IMR-90 (cell line): ENCODE measurements around the gene ABCA12. TPM values are rescaled to one million over a fixed set of nuclear protein-coding genes. Genes with fewer than 3 reads are reported as not detected.

Experiments used
- ATAC-seq: fragments of 200-7000 bp; cut with Tn5 transposase; 2 replicates; pipeline ENCODE4 v1.9.1; 2020; ENCODE audit warnings: low read depth, mild to moderate bottlenecking, moderate library complexity
- BruUV-seq: library from RNA; stranded (reverse); fragments of 400-500 nt; replicated peaks from 2 replicates; lab custom pipeline; 2021; lab: Mats Ljungman, UMichigan
- CTCF ChIA-PET: fragments of 300-600 bp; formaldehyde crosslinking; extraction: SDS; loops from one replicate; lab custom pipeline; 2021; ENCODE audit warnings: antibody characterized with exemption; lab: Yijun Ruan, JAX
- POLR2A ChIA-PET: fragments of 300-600 bp; sonication (Branson Sonifier 250); formaldehyde crosslinking; loops from one replicate; lab custom pipeline; 2022; ENCODE audit warnings: antibody characterized with exemption; ENCODE audit not compliant: unreplicated experiment; lab: Charles Lee
- DNase-seq: peaks from one replicate; pipeline ENCODE4 v3.0.0; 2013
- H2AFZ ChIP-seq: replicated peaks from 2 replicates; pipeline ENCODE3; 2013; ENCODE audit warnings: low read length, mild to moderate bottlenecking; ENCODE audit not compliant: poor library complexity
- H2AK5ac ChIP-seq: 2 replicates; pipeline ENCODE4 v1.6.1; 2013; ENCODE audit warnings: low read depth, low read length, inconsistent platforms
- H2AK9ac ChIP-seq: replicated peaks from 2 replicates; pipeline ENCODE3; 2013; ENCODE audit warnings: mild to moderate bottlenecking, low read depth, low read length, moderate library complexity; ENCODE audit not compliant: poor library complexity
- H2BK120ac ChIP-seq: 2 replicates; pipeline ENCODE4 v1.6.1; 2013; ENCODE audit warnings: low read depth, low read length, inconsistent platforms
- H2BK15ac ChIP-seq: 3 replicates; pipeline ENCODE4 v1.6.1; 2013; ENCODE audit warnings: low read depth, low read length, inconsistent platforms
- H2BK20ac ChIP-seq: 2 replicates; pipeline ENCODE4 v1.6.1; 2013; ENCODE audit warnings: low read depth, mild to moderate bottlenecking, inconsistent platforms, low read length, moderate library complexity
- H2BK5ac ChIP-seq: 2 replicates; pipeline ENCODE4 v1.6.1; 2013; ENCODE audit warnings: mild to moderate bottlenecking, low read depth, low read length, inconsistent platforms; ENCODE audit not compliant: poor library complexity, severe bottlenecking
- H3K14ac ChIP-seq: replicated peaks from 2 replicates; pipeline ENCODE4 v1.6.1; 2013; ENCODE audit warnings: low read depth, low read length, inconsistent platforms
- H3K18ac ChIP-seq: 2 replicates; pipeline ENCODE4 v1.6.1; 2013; ENCODE audit warnings: low read depth, low read length, control low read depth
- H3K23ac ChIP-seq: 2 replicates; pipeline ENCODE4 v1.6.1; 2013; ENCODE audit warnings: low read depth, low read length, inconsistent platforms
- H3K27ac ChIP-seq: 2 replicates; pipeline ENCODE4 v1.5.1; 2013; ENCODE audit warnings: mild to moderate bottlenecking, control low read depth, low read length; ENCODE audit not compliant: insufficient read depth
- H3K27me3 ChIP-seq: 2 replicates; pipeline ENCODE4 v1.6.1; 2013; ENCODE audit warnings: low read length; ENCODE audit not compliant: control insufficient read depth, insufficient read depth
- H3K36me3 ChIP-seq: 2 replicates; pipeline ENCODE4 v1.6.1; 2013; ENCODE audit warnings: low read length, mixed read lengths; ENCODE audit not compliant: control insufficient read depth, insufficient read depth
- H3K4ac ChIP-seq: 2 replicates; pipeline ENCODE4 v1.6.1; 2013; ENCODE audit warnings: low read depth, low read length, inconsistent platforms
- H3K4me1 ChIP-seq: 2 replicates; pipeline ENCODE4 v1.6.1; 2013; ENCODE audit warnings: low read length, mixed read lengths; ENCODE audit not compliant: control insufficient read depth, insufficient read depth
- H3K4me2 ChIP-seq: 2 replicates; pipeline ENCODE4 v1.6.1; 2013; ENCODE audit warnings: low read depth, mild to moderate bottlenecking, control low read depth, low read length, moderate library complexity
- H3K4me3 ChIP-seq: 2 replicates; pipeline ENCODE4 v1.5.1; 2013; ENCODE audit warnings: low read depth, mild to moderate bottlenecking, control low read depth, low read length, moderate library complexity; ENCODE audit not compliant: insufficient read depth
- H3K56ac ChIP-seq: 2 replicates; pipeline ENCODE4 v1.6.1; 2013; ENCODE audit warnings: low read length, inconsistent platforms; ENCODE audit not compliant: insufficient read depth; ENCODE audit errors: extremely low read depth
- H3K79me1 ChIP-seq, 2 experiments: 2 replicates each; pipeline ENCODE4 v1.6.1; 2013; ENCODE audit warnings: low read length in 2 of 2, inconsistent platforms in 1 of 2, low read depth in 1 of 2
- H3K9ac ChIP-seq: 2 replicates; pipeline ENCODE4 v1.6.1; 2013; ENCODE audit warnings: low read depth, low read length, control low read depth
- H3K9me1 ChIP-seq: 2 replicates; pipeline ENCODE4 v1.6.1; 2013; ENCODE audit warnings: low read length, inconsistent platforms; ENCODE audit not compliant: insufficient read depth
- H3K9me3 ChIP-seq: 2 replicates; pipeline ENCODE4 v1.6.1; 2013; ENCODE audit warnings: low read length; ENCODE audit not compliant: control insufficient read depth, insufficient read depth
- H4K20me1 ChIP-seq: 2 replicates; pipeline ENCODE4 v1.6.1; 2013; ENCODE audit warnings: low read length, inconsistent platforms; ENCODE audit not compliant: insufficient read depth
- H4K5ac ChIP-seq: 2 replicates; pipeline ENCODE4 v1.6.1; 2013; ENCODE audit warnings: mild to moderate bottlenecking, low read depth, low read length, control low read depth
- H4K8ac ChIP-seq, 2 experiments: 2 replicates each; pipeline ENCODE4 v1.6.1; 2013; ENCODE audit warnings: low read depth in 2 of 2, low read length in 2 of 2, control low read depth in 1 of 2, inconsistent platforms in 1 of 2
- H4K91ac ChIP-seq: 2 replicates; pipeline ENCODE4 v1.6.1; 2013; ENCODE audit warnings: low read depth, low read length, inconsistent platforms; ENCODE audit not compliant: insufficient read depth
- CHD1 ChIP-seq: IDR thresholded peaks from 2 replicates; pipeline ENCODE4 v1.6.1; 2012; ENCODE audit warnings: low read depth, low read length, improper control_type of control experiment
- NFE2L2 ChIP-seq: fragments of 150-350 bp; IDR thresholded peaks from 2 replicates; pipeline ENCODE4 v1.6.1; 2016; ENCODE audit warnings: low read depth, mild to moderate bottlenecking, low read length
- RCOR1 ChIP-seq: IDR thresholded peaks from 2 replicates; pipeline ENCODE4 v1.6.1; 2012; ENCODE audit warnings: mild to moderate bottlenecking, low read length, improper control_type of control experiment; ENCODE audit not compliant: insufficient replicate concordance
- WGBS, 2 experiments: methylation state at CpG; one replicate each; pipeline versions ENCODE4 v1.1.5 to v1.1.7; 2013; ENCODE audit warnings: missing lambda C conversion rate in 2 of 2; ENCODE audit not compliant: insufficient read length in 1 of 2; ENCODE audit errors: extremely low coverage in 2 of 2; 5-methylcytosine and 5-hydroxymethylcytosine counted together
- dilution Hi-C: fragments of 300-500 bp; cut with HindIII; formaldehyde crosslinking; loops from one replicate; pipeline ENCODE4 v1.14.3; 2018; ENCODE audit warnings: low sequenced_read_pairs; ENCODE audit not compliant: unreplicated experiment
- in situ Hi-C: fragments of 300-500 bp; cut with MboI; formaldehyde crosslinking; loops from 3 replicates; pipeline ENCODE4 v1.14.3; 2019; ENCODE audit warnings: low sequenced_read_pairs, inconsistent platforms, mixed read lengths
- intact Hi-C: fragments of 100-400 bp; cut with micrococcal nuclease; formaldehyde crosslinking; loops from 2 replicates; pipeline ENCODE4 v1.10.0; 2022
- polyA plus RNA-seq, 3 experiments: library from polyadenylated mRNA; depleted of rRNA; stranded (reverse); fragments of >200 nt; gene quantifications; 2 replicates each; pipeline ENCODE4 v1.2.3, GENCODE V29; 2012; ENCODE audit warnings: low replicate concordance in 1 of 3
- total RNA-seq: library from RNA; depleted of rRNA; stranded (reverse); fragments of >200 nt; gene quantifications from 2 replicates; pipeline ENCODE4 v1.2.3, GENCODE V29; 2012

The ABCA12 gene
- total and polyA plus RNA-seq, 2 of the 4 experiments (the other 2 are of a cell fraction) = under 0.01 TPM; not detected in 1

DNA sequence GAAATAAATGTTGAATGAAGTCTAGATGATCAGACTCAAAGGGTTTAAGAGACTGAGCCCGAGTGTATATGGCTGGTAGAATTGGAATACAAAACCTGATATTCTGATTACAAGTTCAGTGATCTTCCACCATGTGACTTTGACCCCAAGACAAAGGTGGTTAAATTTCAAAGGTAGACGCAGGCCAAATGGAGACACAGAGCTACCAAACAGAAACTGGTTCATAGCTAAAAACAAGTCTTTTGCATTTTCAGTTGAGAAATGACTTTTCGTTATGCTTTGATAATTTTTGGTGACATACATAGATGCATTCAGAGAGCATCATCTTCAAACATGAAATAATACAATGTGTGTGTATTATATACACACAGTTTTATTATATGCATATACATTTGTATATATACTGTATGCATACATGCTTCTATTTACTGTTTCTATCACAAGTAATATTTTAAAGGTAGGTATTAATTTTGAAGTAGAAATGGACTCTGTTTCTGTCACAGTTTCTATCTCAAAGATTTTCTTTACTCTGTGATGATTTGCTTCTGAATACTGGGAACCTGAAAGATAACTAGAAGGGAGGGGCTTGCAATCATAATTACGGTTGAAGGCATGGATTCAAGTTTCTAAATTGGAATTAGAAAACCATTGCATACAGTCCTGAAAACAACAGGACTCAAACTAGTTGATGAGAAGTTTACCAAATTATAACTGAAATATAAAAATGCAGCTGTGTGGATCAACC is 142.3 kb downstream of the ABCA12 start (continued):
- TF ChIP-seq NFE2L2 = no peak

GRCh38 chr2:214995409-214995808 is 143.0 kb downstream of the ABCA12 start:
- ATAC-seq = no peak

More at GRCh38 chr2:214995409-214995808, 143.0 kb downstream of the ABCA12 start:
- Histone ChIP-seq H4K91ac (no peak overlapping the region), H3K4me1 (no peaks in the 10 kb centered on the region), H3K4me2 (no peak overlapping the region), H3K79me1 (no peaks in the 10 kb centered on the region), H4K5ac (no peak overlapping the region), H4K20me1 (no peaks in the 10 kb centered on the region), H2BK15ac (no peak overlapping the region), H3K56ac (no peak overlapping the region), H3K4ac (no peak overlapping the region), H3K14ac (no peak overlapping the region), H2BK120ac (no peak overlapping the region), H2AK5ac (no peak overlapping the region), H2AK9ac (no peak overlapping the region), H3K23ac (no peak overlapping the region), H3K9ac (no peak overlapping the region), H3K9me1 (no peaks in the 10 kb centered on the region), H3K36me3 (no peaks in the 10 kb centered on the region), H3K4me3 (no peak overlapping the region), H2BK5ac (no peak overlapping the region), H3K27ac (no peak overlapping the region), H3K9me3 (no peaks in the 10 kb centered on the region), H2AFZ (no peak overlapping the region), H2BK20ac (no peak overlapping the region), H4K8ac (no peak overlapping the region), H3K27me3 (no peaks in the 10 kb centered on the region; the same call in 1 of the 2 replicates), H3K18ac (no peak overlapping the region)
- TF ChIP-seq RCOR1 (no peak), NFE2L2 (no peak), CHD1 (no peak)
- intact Hi-C loops (loop anchor here (10.0 kb wide), 1 partner anchor 581 kb away; the partner anchor contains the start of gene VWC2L), dilution Hi-C loops (no loop called here), in situ Hi-C loops (no loop called here)
- no TSS peak for BruUV-seq
- no CpG with 5 or more reads among the region's 4 CpGs for WGBS, 2 experiments
- no peak for DNase-seq
- POLR2A ChIA-PET = interaction anchor here (0.7 kb wide), 1 partner anchor 143 kb away, joined by 3 read pairs; the partner anchor contains the start of gene ABCA12
- CTCF ChIA-PET = interaction anchor here (0.6 to 1.3 kb wide), 2 partner anchors 12 to 492 kb away, joined by 3 to 5 read pairs; no protein-coding TSS in a partner anchor
